ENCODE measurements around the gene DDX17. TPM values are rescaled to one million over a fixed set of nuclear protein-coding genes. Genes with fewer than 3 reads are reported as not detected.

Gene DDX17
- total and polyA plus RNA-seq, 10 of the 15 experiments (the other 5 are each of a cell fraction or from before 2014, with no cell fraction given) = 25.2 to 778 (median 266) TPM

DNA sequence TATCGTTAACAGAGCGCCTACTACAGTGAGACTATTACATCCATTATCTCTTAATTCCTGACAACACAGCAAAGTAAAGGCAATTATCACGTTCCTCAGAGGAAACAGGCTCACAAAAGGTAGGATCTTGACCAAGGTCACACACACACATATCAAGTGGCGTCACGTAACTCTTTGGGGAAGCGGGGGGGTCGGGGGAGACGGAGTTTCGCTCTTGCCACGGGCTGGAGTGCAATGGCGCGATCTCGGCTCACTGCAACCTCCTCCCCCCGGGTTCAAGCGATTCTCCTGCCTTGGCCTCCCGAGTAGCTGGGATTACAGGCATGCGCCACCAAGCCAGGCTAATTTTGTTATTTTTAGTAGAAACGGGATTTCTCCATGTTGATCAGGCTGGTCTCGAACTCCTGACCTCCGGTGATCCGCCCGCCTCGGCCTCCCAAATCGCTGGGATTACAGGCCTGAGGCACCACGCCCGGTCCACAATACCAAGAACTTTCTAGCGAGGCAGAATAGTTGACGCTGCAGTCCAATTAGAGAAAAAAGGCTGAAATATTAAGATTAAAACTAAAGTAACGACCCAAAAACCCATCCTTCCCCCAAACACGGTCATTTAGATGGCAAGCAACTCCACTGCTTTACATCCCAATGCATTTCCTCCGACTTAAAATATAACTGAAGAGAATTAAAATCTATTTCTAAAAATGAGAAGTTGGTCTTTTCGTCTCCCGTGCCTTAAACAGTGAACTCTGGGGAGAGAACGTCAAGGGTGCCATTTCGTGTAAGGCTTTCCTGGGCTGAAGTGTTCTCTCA is 1.2 kb downstream of the DDX17 start (continued):
- TF ChIP-seq PBX3 (IDR thresholded peaks at IDR 0.05; ENCODE audit: insufficient replicate concordance, low read depth, low read length) (no peak), MTA3 (IDR thresholded peaks at IDR 0.05; ENCODE audit: borderline replicate concordance, low read length) (no peak), PAX8 (IDR thresholded peaks at IDR 0.05) (no peak), FOXK2 (IDR thresholded peaks at IDR 0.05) (no peak), SPI1 (IDR thresholded peaks at IDR 0.05; ENCODE audit: borderline replicate concordance, insufficient read depth, low read depth, low read length) (no peak), BACH1 (IDR thresholded peaks at IDR 0.05; ENCODE audit: borderline replicate concordance) (no peak; the same call in 1 of the 2 replicates), CREM (IDR thresholded peaks at IDR 0.05; ENCODE audit: low read depth) (peak; percentile 71), TBL1XR1 (IDR thresholded peaks at IDR 0.05; ENCODE audit: low read depth, low read length) (no peak), NR2C1 (IDR thresholded peaks at IDR 0.05) (no peak), NFXL1 (IDR thresholded peaks at IDR 0.05; ENCODE audit: borderline replicate concordance) (no peak), BCL11A (IDR thresholded peaks at IDR 0.05; ENCODE audit: low read depth, low read length) (no peak), USF1 (IDR thresholded peaks at IDR 0.05; ENCODE audit: borderline replicate concordance, extremely low read length, insufficient read depth, low read depth, low read length) (no peak), EGR1 (IDR thresholded peaks at IDR 0.05; ENCODE audit: borderline replicate concordance in 1 of 2, low read depth in 2 of 2, low read length in 2 of 2) (no peak), RELB (IDR thresholded peaks at IDR 0.05; ENCODE audit: low read depth) (peak; percentile 64; the same call in 1 of the 2 replicates), CREB1 (IDR thresholded peaks at IDR 0.05; ENCODE audit: low read depth) (peak; percentile 79)
